Fibroblast of skin of left quadriceps (primary cell): ENCODE measurements around the gene CDK1.

Experiments
- DNase-seq, 2 experiments: peaks; one replicate each; pipeline ENCODE4 v3.0.0-alpha.2; 2013; ENCODE audit warnings: low read depth in 2 of 2

Gene CDK1

DNA sequence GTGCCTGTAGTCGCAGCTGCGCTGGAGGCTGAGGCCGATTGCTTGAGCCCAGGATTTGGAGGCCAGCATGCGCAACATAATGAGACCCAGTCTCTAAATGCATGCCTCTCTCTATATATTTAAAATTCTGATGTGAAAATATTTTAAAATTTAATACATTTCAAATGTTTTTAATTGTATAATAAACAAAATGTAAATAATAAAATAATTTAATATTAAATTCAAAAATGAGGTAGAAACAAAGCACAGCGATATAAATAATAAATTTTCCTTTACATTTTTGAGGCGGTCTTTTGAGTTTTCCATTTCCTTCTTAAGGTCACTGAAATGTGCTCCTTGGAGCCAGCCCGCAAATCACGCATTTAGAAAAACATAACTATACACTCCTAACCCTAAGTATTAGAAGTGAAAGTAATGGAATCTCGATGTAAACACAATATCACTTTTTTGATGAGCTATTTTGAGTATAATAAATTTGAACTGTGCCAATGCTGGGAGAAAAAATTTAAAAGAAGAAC is 523 bp upstream of the CDK1 start:
- no peak for DNase-seq

DNA sequence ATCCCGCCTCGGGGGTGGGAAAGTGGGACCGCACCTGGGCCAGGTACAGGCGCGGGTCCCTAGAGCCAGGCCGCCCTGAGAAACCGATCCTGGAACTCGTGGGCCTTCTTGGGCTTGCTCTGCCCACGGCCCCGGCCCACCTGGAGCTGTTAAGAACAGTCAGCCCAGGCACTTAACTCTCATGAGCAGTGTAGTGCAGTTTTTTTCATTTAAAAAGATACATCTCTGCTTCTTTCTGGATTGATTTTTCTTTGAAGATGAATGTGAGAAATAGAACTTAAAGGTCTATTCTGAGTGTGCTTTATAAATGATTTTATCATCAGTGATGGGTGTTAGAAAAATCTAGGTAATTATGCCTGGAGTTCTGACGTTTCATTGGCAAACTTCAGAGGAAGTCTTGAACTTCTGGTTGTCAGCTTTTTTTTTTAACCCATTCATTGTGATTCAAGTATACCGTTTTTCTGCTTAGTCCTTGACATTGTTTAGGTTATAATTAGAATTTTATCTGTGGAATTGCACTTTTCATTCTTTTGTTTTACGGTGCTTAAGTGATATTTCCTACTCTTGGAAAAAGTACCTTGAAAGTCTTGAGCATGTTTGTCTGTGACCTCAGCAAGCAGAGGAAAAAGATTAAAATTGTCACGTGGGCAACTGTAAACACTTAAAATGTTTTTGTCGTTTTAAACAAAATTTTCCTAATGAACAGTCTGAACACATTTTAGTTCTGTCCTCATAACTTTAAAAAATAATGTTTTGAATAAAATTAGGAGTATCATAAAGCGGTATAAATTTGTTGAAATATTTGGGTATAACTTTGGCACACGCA is 906 bp downstream of the CDK1 start:
- DNase-seq: no peak

DNA sequence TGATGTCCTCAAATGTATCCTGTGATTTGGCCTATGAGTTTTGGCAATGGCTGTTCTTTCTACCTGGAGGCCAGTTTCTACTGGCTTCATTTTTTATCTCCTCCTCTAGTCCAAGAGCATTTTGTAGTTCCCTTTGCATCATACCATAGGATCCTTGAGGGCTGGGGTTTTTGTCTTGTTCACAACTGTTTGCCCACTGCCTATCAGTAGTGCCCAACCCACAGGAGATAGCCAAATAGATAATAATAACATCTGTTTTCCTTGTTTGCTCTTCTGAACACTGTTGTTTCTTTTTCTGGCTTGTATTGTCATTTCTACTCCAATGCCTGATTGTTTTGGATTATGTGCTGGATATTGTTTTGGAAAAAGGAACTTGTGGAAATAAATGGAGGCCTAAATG is 3.4 kb downstream of the CDK1 start:
- no peak for DNase-seq

DNA sequence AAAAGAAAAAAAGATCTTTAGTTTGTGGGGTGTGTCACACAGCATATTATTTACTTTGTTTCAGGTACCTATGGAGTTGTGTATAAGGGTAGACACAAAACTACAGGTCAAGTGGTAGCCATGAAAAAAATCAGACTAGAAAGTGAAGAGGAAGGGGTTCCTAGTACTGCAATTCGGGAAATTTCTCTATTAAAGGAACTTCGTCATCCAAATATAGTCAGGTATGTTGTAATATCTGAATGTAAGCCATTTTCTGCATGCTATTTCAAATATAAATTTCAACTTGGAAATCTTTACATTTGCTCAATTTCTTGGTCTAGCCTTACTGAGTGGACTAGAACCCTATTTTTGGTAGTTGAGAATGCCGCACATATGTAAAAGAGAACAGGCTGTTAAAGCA is 6.4 kb downstream of the CDK1 start:
- no peak for DNase-seq

DNA sequence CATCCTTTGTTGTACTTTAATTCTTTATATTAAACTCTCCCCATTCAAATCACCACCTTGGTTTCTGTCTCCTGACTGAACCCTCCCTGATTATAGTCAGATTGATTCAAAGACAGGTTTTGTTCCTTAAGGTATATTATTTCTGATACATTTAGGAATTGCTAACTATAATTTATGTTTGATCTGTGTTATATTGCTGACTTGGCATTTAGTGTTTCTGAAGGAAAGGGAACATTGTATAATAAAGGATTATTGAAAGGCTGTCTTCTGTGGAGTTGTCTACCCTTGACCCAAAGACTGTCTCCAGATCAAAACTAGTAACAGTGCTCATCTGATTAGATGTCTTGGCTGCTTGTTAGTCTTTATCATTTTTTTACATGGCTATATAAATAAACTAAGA is 10.3 kb downstream of the CDK1 start:
- DNase-seq: no peak

DNA sequence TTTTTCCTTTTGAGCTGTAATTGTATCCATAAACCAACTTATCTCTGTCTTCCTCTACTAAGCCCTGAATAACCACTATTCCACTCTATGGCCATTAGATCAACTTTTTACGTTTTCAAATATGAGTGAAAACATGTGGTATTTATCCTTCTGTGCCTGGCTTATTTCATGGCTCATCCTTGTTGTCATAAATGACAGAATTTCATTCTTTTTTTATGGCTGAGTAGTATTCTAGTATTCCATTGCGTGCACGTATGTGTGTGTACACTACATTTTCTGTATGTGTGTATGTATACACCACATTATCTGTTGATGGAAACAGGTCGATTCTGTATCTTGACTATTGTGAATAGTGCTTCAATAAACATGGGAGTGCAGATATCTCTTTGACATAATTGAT is 11.1 kb downstream of the CDK1 start:
- DNase-seq: no peak

DNA sequence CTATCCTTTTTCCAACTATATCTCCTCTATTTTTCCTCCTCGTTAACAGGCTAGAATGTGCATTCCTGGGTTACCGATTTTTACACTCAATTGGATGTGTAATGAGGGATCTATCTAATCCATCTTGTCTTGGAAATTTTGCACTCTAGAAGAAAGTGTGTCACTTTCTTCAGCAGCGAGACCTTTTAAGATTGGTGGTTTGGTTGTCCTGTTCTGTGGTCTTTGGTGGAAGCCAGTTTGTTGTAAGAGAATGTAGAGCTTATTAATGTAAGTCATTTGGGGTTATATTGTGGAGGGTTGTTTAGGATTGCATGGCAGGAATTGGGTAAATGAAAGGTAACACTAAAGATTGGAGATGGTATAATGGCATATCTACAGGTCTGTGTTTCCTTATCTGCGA is 16.7 kb downstream of the CDK1 start:
- DNase-seq: no peak

DNA sequence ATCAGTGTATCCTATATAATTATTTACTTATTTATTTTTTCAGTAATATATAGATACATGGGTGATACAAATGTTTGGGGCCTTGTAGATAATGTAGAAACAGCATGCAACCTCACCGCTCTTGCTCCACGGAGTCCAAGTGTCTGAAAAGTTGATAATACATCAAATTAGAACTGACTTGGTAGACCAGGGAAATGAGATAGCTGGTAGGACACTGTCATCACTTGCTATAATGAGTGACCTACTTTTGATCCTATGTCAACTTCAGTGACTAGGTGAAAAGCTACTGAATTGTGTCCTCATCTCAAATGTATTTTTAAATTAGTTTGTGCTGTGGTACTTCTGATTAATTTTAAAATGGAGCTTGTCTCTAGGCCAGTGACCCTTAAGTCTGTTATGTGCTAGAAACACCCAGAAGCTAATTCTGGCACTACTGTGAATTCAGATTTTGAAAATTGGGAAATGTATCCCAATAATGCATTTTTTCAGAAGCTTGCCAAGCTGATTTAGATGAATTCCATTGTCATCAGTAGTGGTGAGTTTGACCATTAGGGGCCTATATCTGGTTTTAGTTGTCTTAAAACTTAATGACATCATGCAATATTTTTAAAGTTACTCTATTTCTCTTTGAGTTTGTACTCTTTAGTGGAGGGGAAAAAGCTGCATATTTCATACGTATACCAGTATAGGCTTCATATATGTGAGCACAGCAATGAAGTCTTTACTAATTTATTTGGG is 17.4 kb downstream of the CDK1 start:
- no peak for DNase-seq

DNA sequence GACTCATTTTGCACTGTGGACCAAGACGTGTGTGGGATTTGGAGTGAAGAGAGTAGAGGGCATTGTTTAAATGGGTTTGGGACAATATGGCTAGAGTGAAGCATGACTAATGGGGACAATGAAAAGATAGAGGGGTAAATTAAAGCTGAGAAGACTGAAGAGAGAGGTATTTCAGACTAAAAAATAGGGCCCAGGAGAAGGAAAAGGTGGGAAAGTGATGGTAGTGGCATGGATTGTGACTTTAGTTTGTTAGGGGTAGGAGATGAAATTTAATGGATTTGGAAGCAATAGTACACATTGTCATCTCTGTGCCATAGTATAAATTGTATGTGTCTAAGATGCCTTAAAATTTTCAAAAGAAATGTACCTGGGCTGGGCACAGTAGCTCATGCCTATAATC is 18.2 kb downstream of the CDK1 start:
- no peak for DNase-seq

DNA sequence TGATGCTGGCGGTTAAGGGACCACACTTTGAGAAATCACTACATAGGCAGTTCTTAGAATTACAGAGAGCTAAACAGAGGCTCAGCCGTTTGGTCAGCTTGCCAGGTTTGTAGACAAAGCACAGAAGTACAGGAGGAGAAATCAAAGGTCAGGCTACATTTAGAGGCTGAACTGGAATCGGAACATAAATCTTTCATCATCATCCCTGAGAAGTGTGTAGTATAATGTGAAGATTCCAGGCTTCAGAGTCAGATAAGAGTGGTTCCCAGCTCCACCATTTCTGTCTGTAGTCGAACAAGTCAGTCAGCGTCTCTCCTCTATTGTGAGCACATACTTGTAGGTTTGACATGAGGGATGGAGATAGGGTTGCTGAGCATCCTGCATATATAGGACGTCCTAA is 18.9 kb downstream of the CDK1 start:
- no peak for DNase-seq

DNA sequence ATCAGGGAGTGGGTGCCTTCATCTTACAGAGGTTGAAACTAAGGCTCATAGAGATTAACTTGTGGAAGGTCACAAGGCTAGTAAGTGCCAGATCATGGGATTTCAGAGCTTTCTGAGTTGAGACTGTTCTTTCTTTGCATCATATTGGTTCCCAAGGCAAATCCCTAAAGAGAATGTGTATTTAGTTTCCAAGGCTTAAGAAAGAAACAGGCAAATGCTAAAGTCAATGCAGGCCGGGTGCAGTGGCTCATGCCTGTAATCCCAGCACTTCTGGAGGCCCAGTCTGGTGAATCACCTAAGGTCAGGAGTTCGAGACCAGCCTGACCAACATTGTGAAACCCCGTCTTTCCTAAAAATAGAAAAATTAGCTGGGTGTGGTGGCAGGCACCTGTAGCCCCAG is 19.8 kb downstream of the CDK1 start:
- no peak for DNase-seq

DNA sequence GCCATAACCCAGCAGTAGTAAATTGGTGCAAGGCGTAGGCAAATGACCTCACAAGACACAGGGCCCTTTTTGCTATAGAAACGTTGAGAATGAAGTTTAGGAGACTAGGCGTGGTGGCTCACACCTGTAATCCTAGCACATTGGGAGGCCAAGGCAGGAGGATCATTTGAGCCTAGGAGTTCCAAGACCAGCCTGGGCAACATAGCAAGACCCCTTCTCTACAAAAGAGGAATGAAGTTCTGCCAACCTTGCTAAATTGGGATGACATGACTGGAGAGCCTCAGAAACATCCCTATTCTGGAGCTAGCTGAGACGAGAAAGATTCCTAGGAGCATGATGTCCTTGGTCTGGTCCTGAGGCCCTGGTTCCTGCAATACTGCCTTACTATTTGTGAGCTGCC is 20.6 kb downstream of the CDK1 start:
- DNase-seq: no peak

DNA sequence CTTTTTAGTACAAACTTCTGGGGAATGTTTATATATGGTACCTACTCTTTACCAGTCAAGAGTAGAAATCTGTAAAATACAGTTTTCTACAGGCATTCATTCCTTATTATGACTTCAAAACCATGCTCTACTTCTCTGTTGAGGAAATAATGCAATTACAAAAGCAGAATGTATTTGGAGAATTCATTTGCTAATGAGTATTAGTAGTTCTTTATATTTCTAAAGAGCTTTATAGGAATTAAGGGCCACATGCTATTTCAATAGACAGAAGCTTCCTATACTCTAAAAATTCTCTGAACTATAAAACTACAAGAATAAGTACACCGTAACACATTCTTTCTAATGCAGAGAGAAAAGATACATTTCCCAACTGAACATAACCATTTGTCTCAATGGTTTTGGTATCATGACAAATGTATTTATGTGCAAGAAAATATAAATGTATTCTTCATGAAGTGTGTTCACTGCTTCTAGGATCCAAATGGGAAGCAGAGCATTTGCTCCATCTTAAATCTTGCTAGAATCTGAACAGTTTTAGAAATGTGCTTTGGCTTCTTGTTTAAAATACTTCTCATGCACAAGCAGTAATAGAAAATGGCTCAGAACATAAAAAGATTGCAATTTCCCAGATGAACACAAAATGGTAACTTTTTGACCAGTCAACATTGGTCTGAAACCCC is 21.8 kb downstream of the CDK1 start:
- DNase-seq: no peak

DNA sequence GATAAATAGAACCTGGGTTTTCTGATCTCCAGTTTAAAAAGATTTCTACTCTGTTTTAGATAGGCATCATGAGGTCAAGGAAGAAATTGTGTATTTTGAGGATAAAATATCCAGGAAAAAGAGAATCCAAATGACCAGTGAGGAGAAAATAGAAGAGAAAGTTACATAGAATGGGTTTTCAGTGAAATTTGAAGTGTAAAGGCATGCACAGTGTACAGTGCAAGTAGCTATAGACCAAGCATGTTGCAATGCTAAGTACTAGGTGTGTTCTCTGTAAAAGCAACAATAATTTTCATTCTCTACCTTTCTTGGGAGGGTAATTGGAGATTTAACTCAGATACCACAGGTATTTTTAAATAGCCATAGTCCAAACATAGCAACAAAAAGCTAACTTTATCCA is 22.6 kb downstream of the CDK1 start:
- no peak for DNase-seq

DNA sequence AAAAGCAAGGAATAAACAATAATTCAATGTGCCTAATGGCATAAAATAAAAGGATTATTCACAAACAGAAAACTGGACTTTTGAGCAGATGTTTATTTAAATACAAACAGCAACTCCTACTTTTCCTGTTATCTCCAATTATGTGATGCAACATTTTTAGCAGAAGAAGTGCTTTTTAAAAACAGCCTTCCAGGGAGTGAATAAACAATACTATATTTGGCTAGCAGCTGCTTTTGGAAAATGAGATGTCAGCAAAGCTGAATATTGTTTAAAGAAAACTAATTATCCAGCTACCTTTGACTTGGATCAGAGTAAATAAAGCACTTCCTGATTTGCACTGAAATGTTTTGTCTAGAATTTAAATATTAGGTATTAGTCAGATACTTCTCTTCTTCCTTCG is 23.2 kb downstream of the CDK1 start:
- DNase-seq: no peak

DNA sequence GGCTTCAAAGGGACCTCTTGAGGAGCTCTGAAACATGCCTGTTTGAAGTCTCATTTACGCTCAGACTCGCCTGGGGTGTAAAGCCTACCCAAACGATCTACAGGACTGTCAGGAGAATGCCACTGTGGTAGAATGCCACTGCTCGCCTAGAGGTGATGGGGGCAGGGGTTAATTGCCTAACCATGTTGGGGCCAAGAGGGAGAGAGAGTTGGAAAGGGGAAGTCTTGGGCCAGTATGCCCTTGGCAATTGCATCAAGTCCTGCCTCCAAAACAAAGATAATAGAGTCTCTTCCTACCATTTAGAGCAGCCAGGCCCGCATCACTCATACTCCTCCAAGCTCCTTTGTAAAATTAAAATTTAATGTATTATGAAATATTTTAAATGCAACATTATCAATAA is 25.2 kb downstream of the CDK1 start:
- DNase-seq: no peak

DNA sequence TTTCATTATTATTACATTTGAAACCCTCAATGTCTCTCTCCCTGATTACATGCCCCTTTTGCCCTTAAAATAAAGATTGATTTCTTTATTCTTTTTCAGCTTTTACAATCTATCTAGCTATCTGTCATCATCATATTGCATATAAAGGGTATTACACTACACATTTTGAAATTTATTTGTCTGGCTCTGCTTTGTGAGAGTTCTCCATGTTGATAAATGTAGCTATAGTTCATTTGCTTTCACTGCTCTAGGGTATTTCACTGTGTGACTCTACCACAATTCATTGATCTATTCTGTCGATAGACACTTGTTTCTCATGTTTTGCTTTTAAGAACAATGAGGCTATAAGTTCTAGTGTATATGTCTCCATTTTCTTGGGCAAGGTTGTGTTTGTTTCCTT is 25.6 kb downstream of the CDK1 start:
- no peak for DNase-seq

DNA sequence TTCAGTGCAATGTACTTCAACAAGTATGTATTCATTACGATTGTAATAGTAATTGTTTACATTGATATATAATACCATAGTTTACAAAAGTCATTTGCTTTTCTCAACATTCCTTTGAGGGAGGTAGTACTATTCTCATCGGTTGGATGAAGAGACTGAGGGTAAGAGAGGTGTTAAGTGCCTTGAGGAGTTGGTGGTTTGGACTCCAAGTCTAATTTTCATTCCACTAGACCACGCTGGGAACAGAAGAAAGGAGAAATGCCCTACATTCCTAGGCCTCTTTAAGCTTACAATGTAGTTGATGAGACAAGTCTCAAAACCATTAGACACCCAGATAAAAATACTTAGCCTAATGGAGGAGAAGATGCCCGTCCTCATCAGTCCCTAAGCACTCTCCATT is 28.6 kb downstream of the CDK1 start:
- peak; percentile 55 to 62 for DNase-seq

DNA sequence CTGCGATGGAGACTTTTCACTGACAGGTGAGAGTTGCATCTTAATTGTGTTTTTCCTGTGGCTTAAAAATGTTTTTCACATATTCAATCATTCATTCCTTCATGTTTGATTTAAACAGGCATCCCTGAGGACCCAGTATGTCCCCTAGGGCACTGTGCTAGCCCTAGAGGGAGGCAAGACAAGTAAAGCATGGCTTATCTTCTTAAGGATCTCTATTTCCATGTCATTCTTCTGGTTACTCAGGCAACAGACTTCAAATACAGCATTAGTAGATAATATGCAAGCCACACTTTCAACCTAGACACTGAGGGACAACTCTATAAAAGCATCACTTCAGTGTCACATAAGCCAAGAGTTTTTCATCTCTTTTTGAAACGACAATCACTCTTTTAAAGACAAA is 29.2 kb downstream of the CDK1 start:
- no peak for DNase-seq

DNA sequence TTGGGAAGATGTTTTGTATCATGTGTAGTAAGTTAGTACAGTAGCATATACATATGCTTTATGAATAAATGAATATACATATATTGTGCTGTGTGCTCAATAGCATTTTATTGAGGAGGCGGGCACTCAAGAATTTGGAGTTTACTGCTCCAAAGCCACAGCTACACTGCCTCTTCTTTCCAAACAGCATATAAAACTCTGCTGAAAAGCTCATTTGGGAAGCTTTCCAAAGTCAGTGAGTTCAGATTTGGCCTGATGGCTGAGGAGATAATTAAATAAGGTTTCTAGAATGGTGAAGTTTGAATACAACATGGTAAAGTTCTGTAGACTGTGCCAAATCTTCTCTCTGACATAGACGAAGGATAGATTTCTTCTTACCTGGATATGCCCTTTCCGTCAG is 29.8 kb downstream of the CDK1 start:
- no peak for DNase-seq

DNA sequence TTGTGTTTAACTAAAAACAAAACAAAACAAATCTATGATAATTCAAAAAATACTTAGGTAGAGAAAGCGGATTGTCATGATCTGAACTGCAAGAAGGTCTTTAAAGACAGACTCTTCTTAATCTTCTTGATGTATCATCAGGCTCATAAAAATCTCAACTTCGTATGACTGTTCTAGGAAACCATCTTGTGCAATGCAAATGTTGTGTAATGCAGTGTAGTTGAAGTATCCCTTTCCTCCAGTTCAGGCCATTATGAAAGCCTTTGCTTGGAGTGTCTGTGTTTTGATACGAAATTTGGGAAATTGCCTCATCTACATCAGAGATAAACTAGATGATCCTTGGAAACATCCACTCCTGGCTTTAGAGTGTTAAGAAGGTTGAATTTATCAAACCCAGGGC is 30.9 kb downstream of the CDK1 start:
- peak; percentile 59 to 63 for DNase-seq

DNA sequence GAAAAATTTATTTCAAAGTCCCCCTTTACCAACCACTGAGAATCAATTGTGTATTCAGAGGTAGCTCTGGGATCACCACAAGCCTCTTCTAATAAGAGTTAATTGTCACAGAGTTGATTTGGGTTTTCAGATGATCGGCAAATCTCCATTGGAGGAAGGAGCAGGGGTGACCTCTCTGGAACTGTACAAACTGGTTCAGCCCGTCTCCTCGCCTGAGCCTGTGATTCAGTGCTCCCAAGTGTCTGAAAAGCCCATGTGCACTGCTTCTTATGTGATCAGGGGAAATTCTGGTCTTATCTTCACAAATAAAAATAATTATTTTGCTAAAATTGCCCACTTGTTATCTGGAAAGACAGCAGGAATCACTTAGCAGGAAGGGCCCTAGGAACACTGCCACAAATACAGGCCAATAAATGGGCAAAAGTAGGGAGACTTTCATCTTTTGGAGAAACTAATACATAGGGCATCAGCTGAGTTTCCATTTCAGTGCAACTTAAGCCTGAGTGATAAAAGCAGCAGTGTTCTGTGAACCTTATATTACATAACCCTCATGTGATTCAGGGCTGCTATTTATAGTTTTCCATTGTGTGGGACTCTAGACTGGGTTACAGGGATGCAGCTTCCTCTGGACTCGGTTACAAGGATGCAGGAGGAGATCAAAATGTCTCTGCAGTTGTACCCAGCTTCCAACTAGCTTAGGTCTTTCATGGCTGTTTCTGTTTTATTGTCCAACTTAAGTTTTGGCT is 32.3 kb downstream of the CDK1 start:
- no peak for DNase-seq
